ENCODE data around the gene ST6GALNAC3.

The ST6GALNAC3 gene

GRCh38 chr1:76291737-76292136 lies 217.2 kb downstream of the ST6GALNAC3 start:
- H3K4me3 ChIP-seq (ENCODE audit: low read length) = no peak overlapping the region
- no peaks in the 10 kb centered on the region for H3K9me3 ChIP-seq (replicated peaks; ENCODE audit: insufficient read depth, low read length)
- TF ChIP-seq CTCF (IDR thresholded peaks at IDR 0.05; ENCODE audit: low read length) = no peak
- no peak for TF ChIP-seq EZH2phosphoT487 (IDR thresholded peaks at IDR 0.05; ENCODE audit: low read length)
- no peak for TF ChIP-seq EZH2 (optimal IDR thresholded peaks at IDR 0.05; ENCODE audit: low read depth, low read length)
- H3K36me3 ChIP-seq (replicated peaks; ENCODE audit: insufficient read depth, low read length) = no peaks in the 10 kb centered on the region
- no peaks in the 10 kb centered on the region for H3K9me2 ChIP-seq (replicated peaks; ENCODE audit: insufficient read depth, low read length)
- H2AFZ ChIP-seq (ENCODE audit: low read length) = no peak overlapping the region
- no peaks in the 10 kb centered on the region for H3K4me1 ChIP-seq (ENCODE audit: low read length)
- H3K9ac ChIP-seq (ENCODE audit: low read length) = no peak overlapping the region
- H3K27me3 ChIP-seq (replicated peaks; ENCODE audit: insufficient read depth, low read length) = no peaks in the 10 kb centered on the region
- H3K27ac ChIP-seq (ENCODE audit: low read length) = no peak overlapping the region
- no peaks in the 10 kb centered on the region for H4K20me1 ChIP-seq (ENCODE audit: insufficient read depth, low read length)
- H3K4me2 ChIP-seq (ENCODE audit: low read depth, low read length) = no peak overlapping the region
- DNase-seq = no peak
- no peaks in the 10 kb centered on the region for H3F3A ChIP-seq (ENCODE audit: insufficient read depth, low read length)
- no peaks in the 10 kb centered on the region for H3K79me2 ChIP-seq (ENCODE audit: low read length)

DNA sequence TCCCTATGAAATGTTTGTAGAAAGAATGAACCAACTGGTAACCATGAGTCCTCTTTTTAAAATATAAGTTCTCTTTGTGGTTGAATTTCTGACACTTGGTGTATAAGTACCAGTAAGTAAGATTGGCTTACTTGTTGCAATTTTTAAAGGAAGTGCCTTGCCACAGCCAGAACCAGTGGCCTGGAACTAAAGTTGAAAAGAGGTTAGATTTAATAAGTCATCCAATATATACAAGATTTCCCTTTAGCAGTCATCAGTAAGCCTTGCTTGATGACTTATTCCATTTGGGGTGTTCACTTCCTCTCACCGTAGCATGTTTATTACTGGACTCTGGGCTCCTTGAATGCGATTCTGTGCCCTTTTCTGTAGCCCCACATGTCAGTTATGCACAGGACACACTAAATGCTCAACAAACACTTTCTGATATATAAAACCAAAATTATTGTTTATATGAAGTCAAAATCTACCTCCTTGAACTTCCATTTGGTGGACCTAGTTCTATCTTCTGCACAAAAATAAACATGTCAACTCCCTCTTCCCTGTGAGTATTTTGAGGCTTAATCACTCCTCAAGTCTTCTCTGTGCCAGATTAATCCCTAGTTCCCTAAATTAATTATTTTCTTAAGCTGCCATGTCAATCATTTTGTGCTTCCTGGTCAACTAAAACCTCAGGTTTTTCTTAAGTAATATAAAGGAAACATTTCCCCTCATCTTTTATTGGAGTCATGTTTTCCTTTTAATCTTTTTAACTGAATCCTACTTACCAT lies 218.1 kb downstream of the ST6GALNAC3 start:
- no peaks in the 10 kb centered on the region for H3K36me3 ChIP-seq (replicated peaks; ENCODE audit: insufficient read depth, low read length)

GRCh38 chr1:76293831-76294230 lies 219.3 kb downstream of the ST6GALNAC3 start:
- H3K9me2 ChIP-seq (replicated peaks; ENCODE audit: insufficient read depth, low read length) = no peaks in the 10 kb centered on the region
- H3K36me3 ChIP-seq (replicated peaks; ENCODE audit: insufficient read depth, low read length) = no peaks in the 10 kb centered on the region
- H3K4me2 ChIP-seq (ENCODE audit: low read depth, low read length) = no peak overlapping the region
- no peaks in the 10 kb centered on the region for H3K79me2 ChIP-seq (ENCODE audit: low read length)
- no peaks in the 10 kb centered on the region for H3K9me3 ChIP-seq (replicated peaks; ENCODE audit: insufficient read depth, low read length)
- H3K27me3 ChIP-seq (replicated peaks; ENCODE audit: insufficient read depth, low read length) = no peaks in the 10 kb centered on the region
- no peaks in the 10 kb centered on the region for H4K20me1 ChIP-seq (ENCODE audit: insufficient read depth, low read length)
- H3K27ac ChIP-seq (ENCODE audit: low read length) = no peak overlapping the region
- no peak overlapping the region for H2AFZ ChIP-seq (ENCODE audit: low read length)
- no peak for DNase-seq
- no peak overlapping the region for H3K9ac ChIP-seq (ENCODE audit: low read length)
- no peak for TF ChIP-seq EZH2phosphoT487 (IDR thresholded peaks at IDR 0.05; ENCODE audit: low read length)
- TF ChIP-seq EZH2 (optimal IDR thresholded peaks at IDR 0.05; ENCODE audit: low read depth, low read length) = no peak
- TF ChIP-seq CTCF (IDR thresholded peaks at IDR 0.05; ENCODE audit: low read length) = no peak
- no peak overlapping the region for H3K4me3 ChIP-seq (ENCODE audit: low read length)
- no peaks in the 10 kb centered on the region for H3F3A ChIP-seq (ENCODE audit: insufficient read depth, low read length)
- H3K4me1 ChIP-seq (ENCODE audit: low read length) = no peaks in the 10 kb centered on the region

More for the DNA sequence above, 218.1 kb downstream of the ST6GALNAC3 start:
- Histone ChIP-seq H3K4me3 (ENCODE audit: low read length) (no peak overlapping the region), H3K9me2 (replicated peaks; ENCODE audit: insufficient read depth, low read length) (no peaks in the 10 kb centered on the region), H3K9me3 (replicated peaks; ENCODE audit: insufficient read depth, low read length) (no peaks in the 10 kb centered on the region), H4K20me1 (ENCODE audit: insufficient read depth, low read length) (no peaks in the 10 kb centered on the region), H3K27me3 (replicated peaks; ENCODE audit: insufficient read depth, low read length) (no peaks in the 10 kb centered on the region), H3K27ac (ENCODE audit: low read length) (no peak overlapping the region), H2AFZ (ENCODE audit: low read length) (no peak overlapping the region), H3K79me2 (ENCODE audit: low read length) (no peaks in the 10 kb centered on the region), H3F3A (ENCODE audit: insufficient read depth, low read length) (no peaks in the 10 kb centered on the region), H3K4me1 (ENCODE audit: low read length) (no peaks in the 10 kb centered on the region), H3K4me2 (ENCODE audit: low read depth, low read length) (no peak overlapping the region), H3K9ac (ENCODE audit: low read length) (no peak overlapping the region)
- no peak for DNase-seq
- TF ChIP-seq EZH2phosphoT487 (IDR thresholded peaks at IDR 0.05; ENCODE audit: low read length) (no peak), CTCF (IDR thresholded peaks at IDR 0.05; ENCODE audit: low read length) (no peak), EZH2 (optimal IDR thresholded peaks at IDR 0.05; ENCODE audit: low read depth, low read length) (no peak)

All from MM.1S (cell line).